Kidney (tissue), 14 donors: ENCODE data around the gene JPT2. TPM values are rescaled to one million over a fixed set of nuclear protein-coding genes. Genes with fewer than 3 reads are reported as not detected.

Source experiments
- DNase-seq, 5 donors: peaks; one replicate each; pipeline ENCODE4 v3.0.0-alpha.2; 2013 to 2020
- FAIRE-seq: peaks from 2 replicates; lab custom pipeline; 2012; peaks lifted over from hg19 to GRCh38; lab: Jason Lieb, UNC
- H3K27ac ChIP-seq, 2 donors: one replicate each; pipeline ENCODE4 v1.7.0; 2013; ENCODE audit warnings: low read depth in 2 of 2, low read length in 2 of 2, inconsistent platforms in 1 of 2
- H3K27me3 ChIP-seq: one replicate; pipeline ENCODE4 v1.7.1; 2013; ENCODE audit warnings: low read length, inconsistent platforms; ENCODE audit not compliant: control insufficient read depth, insufficient read depth
- H3K36me3 ChIP-seq, 3 donors: one replicate each; pipeline versions ENCODE4 v1.7.0 to v1.7.1; 2013; ENCODE audit warnings: low read length in 3 of 3, control low read depth in 1 of 3, inconsistent platforms in 1 of 3; ENCODE audit not compliant: insufficient read depth in 3 of 3, control insufficient read depth in 2 of 3
- H3K4me1 ChIP-seq, 3 donors: one replicate each; pipeline versions ENCODE4 v1.7.0 to v1.7.1; 2013; ENCODE audit warnings: low read length in 3 of 3, inconsistent platforms in 1 of 3, low read depth in 1 of 3; ENCODE audit not compliant: control insufficient read depth in 2 of 3, insufficient read depth in 2 of 3
- H3K4me3 ChIP-seq, 3 donors: one replicate each; pipeline versions ENCODE4 v1.7.0 to v1.8.1; 2013; ENCODE audit warnings: low read length in 3 of 3, control low read depth in 1 of 3, inconsistent platforms in 1 of 3
- H3K9ac ChIP-seq, 3 donors: one replicate each; pipeline versions ENCODE4 v1.7.0 to v1.7.1; 2013; ENCODE audit warnings: low read length in 3 of 3, control low read depth in 1 of 3, inconsistent platforms in 1 of 3
- H3K9me3 ChIP-seq, 3 donors: one replicate each; pipeline versions ENCODE4 v1.7.0 to v1.7.1; 2013; ENCODE audit warnings: low read length in 3 of 3, control low read depth in 1 of 3, inconsistent platforms in 1 of 3; ENCODE audit not compliant: control insufficient read depth in 2 of 3, insufficient read depth in 1 of 3
- intact Hi-C: fragments of 100-400 bp; cut with DNase I; formaldehyde crosslinking; loops from one replicate; pipeline ENCODE4 v1.11.1; 2022
- polyA plus RNA-seq: library from polyadenylated mRNA; stranded (reverse); fragments of 350-450 nt; fragmentation: Illumina TruSeq; extraction: RNeasy Lipid Tissue Mini Kit (QIAGEN cat#74804); gene quantifications from one replicate; pipeline ENCODE4 v1.2.3, GENCODE V29; 2014; ENCODE audit warnings: low read depth, low replicate concordance; ENCODE audit not compliant: insufficient read depth
- total RNA-seq: library from RNA; stranded (reverse); fragmentation: NEBNext Ultra II Directional; extraction: Animal tissue kit (Norgen Biotek cat#: 25700); gene quantifications from one replicate; pipeline ENCODE4 v1.2.1, GENCODE V29; 2021
- TF ChIP-seq, protein P1 (sequence below): IDR thresholded peaks from 3 replicates; pipeline ENCODE4 v1.5.1; 2012; ENCODE audit warnings: mild to moderate bottlenecking, moderate library complexity, borderline replicate concordance; ENCODE audit not compliant: insufficient read depth; ENCODE audit errors: extremely low read depth
- donor health status: control.
- donor health status: control.
- donor health status: control.
- donor health status: control.
- donor health status: control.
- donor health status: DM: yes; HTN: yes; CAD: no.
- donor health status: Normal renal cell carcinoma (clear cell type).

Gene JPT2
- total and polyA plus RNA-seq, 2 donors from 2014 or later: 32.8 to 89.3 TPM

DNA sequence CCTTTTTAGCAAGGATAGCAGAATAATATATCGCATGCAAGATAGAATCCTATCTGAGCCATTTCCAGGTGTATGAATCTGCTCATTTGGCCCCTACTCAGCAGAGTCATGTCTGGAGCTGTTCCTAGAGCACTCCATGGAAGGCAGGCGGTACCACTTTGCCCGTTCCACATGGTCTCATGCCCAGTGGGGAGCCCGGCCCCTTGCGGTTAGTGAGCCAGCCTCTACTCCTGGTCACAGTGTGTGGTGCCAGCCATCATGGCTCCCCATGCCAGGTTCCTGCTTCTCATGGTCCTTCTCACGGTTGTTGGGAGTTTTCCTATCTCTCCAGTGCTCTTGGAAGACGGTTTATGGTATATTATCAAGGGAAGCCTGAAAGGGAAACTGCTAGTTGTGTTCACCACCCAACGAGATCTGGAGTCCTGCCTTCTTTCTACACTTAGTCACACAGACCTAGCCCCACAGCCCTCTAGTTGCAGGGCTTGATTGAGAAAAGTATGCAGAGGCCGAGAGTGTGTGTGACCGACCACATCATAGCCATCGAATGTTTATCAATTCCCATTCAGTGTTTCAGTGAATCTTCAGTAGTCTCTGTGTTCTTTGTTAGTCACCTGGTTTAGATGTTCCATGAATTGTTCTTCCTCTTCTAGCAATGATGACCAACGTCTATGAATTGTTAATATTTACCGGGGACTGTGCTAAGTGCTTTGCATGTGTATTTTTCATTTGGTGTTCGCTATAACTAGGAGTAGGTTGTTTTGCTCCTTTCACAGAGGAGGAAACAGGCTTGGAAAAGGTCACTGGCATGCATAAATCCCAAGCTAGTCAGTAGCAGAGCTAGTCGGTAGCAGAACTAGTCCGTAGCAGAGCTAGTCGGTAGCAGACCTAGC lies 9.6 kb downstream of the JPT2 start:
- intact Hi-C loops: no loop called here
- FAIRE-seq: no peak

DNA sequence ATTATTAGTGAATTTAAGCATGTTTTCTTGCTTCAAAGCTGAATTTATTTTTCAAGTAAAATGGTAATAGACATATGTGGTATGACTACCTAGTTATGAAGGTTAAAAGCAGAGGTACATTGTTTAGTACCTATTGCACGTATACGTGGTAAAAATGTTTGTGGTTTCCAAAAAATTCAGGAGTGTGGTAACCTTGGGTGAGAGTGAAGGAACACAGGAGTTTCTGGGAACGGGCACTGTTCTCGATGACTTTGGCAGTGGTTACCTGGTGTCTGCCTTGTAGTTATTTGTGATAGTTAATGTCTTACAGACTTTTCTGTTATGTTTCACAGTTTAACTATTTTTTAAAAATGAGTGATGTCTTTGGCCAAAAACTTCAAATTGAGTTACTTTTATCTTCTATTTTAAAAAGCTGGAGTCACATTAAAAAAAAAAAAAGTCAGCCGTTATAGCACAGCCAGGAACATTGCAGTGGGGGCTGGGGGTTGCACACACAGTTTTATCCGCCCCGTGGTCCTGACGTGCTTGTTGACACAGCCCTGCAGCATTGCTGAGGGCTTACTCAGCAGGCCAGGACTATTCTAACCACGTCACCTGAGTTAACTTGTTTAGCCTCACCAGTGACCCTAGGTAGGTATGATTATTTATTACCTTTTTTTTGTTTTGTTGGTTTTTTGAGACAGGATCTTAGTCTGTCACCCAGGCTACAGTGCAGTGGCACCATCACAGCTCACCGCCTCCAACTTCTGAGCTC lies 10.9 kb downstream of the JPT2 start:
- DNase-seq: peak in 1 of 5 donors; percentile 91
- intact Hi-C loops: no loop called here
- H3K9ac ChIP-seq: peak overlapping the region in 1 of 3 donors; percentile 36
- H3K9me3 ChIP-seq: no peaks in the 10 kb centered on the region
- no peak overlapping the region for H3K4me3 ChIP-seq
- FAIRE-seq: no peak
- TF ChIP-seq, protein P1, sequence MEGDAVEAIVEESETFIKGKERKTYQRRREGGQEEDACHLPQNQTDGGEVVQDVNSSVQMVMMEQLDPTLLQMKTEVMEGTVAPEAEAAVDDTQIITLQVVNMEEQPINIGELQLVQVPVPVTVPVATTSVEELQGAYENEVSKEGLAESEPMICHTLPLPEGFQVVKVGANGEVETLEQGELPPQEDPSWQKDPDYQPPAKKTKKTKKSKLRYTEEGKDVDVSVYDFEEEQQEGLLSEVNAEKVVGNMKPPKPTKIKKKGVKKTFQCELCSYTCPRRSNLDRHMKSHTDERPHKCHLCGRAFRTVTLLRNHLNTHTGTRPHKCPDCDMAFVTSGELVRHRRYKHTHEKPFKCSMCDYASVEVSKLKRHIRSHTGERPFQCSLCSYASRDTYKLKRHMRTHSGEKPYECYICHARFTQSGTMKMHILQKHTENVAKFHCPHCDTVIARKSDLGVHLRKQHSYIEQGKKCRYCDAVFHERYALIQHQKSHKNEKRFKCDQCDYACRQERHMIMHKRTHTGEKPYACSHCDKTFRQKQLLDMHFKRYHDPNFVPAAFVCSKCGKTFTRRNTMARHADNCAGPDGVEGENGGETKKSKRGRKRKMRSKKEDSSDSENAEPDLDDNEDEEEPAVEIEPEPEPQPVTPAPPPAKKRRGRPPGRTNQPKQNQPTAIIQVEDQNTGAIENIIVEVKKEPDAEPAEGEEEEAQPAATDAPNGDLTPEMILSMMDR: no peak
- H3K27me3 ChIP-seq: no peaks in the 10 kb centered on the region
- H3K27ac ChIP-seq: peak overlapping the region; percentile 51 to 61
- H3K36me3 ChIP-seq: peaks cover 4 to 24% (median 14%) of the 10 kb centered on the region in 3 donors
- peaks cover 0 to 4% (median 2%) of the 10 kb centered on the region in 3 donors for H3K4me1 ChIP-seq

More for the DNA sequence above, 9.6 kb downstream of the JPT2 start:
- Histone ChIP-seq H3K9ac (no peak overlapping the region), H3K36me3 (peaks cover 0 to 18% (median 3%) of the 10 kb centered on the region in 3 donors), H3K27me3 (no peaks in the 10 kb centered on the region), H3K4me3 (no peak overlapping the region), H3K4me1 (peaks cover 0 to 4% (median 2%) of the 10 kb centered on the region in 3 donors), H3K9me3 (no peaks in the 10 kb centered on the region), H3K27ac (peak overlapping the region in 1 of 2 donors; percentile 23)
- peak in 1 of 5 donors; percentile 41 for DNase-seq
- TF ChIP-seq, protein P1: no peak

DNA sequence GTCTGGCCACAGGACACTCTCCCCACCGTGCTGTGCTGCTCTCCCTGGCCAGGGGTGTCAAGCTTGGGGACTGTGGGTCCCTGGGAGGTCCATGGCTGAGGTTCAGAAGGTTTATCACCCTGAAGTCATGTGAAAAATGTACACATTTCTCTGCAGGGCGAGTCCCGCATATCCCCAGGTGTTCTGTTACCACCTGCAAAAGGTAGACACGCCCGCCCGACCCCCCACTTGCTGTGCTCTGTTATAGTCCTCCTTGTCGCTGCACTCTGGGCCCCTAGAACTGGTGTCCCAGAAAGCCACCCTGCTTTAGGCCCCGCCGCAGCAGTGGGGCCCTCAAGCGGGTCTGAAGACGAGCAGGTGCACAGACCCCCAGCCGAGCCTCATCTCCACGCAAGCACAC lies 11.8 kb downstream of the JPT2 start:
- intact Hi-C loops: no loop called here
- H3K9ac ChIP-seq: no peak overlapping the region
- DNase-seq (peak in 1 of 5 donors; percentile 71), FAIRE-seq (no peak)
- TF ChIP-seq, protein P1: no peak
- H3K36me3 ChIP-seq: peaks cover 4 to 28% (median 14%) of the 10 kb centered on the region in 3 donors
- no peaks in the 10 kb centered on the region for H3K27me3 ChIP-seq
- H3K27ac ChIP-seq: peak overlapping the region; percentile 33 to 52
- no peaks in the 10 kb centered on the region for H3K9me3 ChIP-seq
- peaks cover 0 to 4% (median 2%) of the 10 kb centered on the region in 3 donors for H3K4me1 ChIP-seq
- no peak overlapping the region for H3K4me3 ChIP-seq
